ENCODE results near the gene RPP40.
A peak's percentile ranks its signal among the peaks of the same experiment; 100 is the strongest.
"Not testable (repeated sequence)": the region's sequence is repeated elsewhere in the genome, so short reads cannot be mapped to it uniquely, and the experiment has no call there.

Gene RPP40

GRCh38 chr6:5044866-5045265, 41.0 kb upstream of the RPP40 start:
- no peak overlapping the region for H3K4me3 ChIP-seq (ENCODE audit: control insufficient read depth, low read depth, low read length)
- TF ChIP-seq CTCF (IDR thresholded peaks at IDR 0.05; ENCODE audit: control insufficient read depth, insufficient read depth, low read depth, low read length, missing control alignments), result no peak
- DNase-seq (ENCODE audit: low read depth), result no peak

GRCh38 chr6:5042436-5042835, 38.6 kb upstream of the RPP40 start:
- no peak for TF ChIP-seq CTCF (IDR thresholded peaks at IDR 0.05; ENCODE audit: control insufficient read depth, insufficient read depth, low read depth, low read length, missing control alignments)
- DNase-seq (ENCODE audit: low read depth), result no peak

GRCh38 chr6:5041955-5042354, 38.1 kb upstream of the RPP40 start:
- no peak for DNase-seq (ENCODE audit: low read depth)
- H3K4me3 ChIP-seq (ENCODE audit: control insufficient read depth, low read depth, low read length), result no peak overlapping the region
- TF ChIP-seq CTCF (IDR thresholded peaks at IDR 0.05; ENCODE audit: control insufficient read depth, insufficient read depth, low read depth, low read length, missing control alignments), result no peak

More at GRCh38 chr6:5042436-5042835, 38.6 kb upstream of the RPP40 start:
- no peak overlapping the region for H3K4me3 ChIP-seq (ENCODE audit: control insufficient read depth, low read depth, low read length)

- H3K4me3 ChIP-seq (ENCODE audit: control insufficient read depth, low read depth, low read length), result no peak overlapping the region
- no peak for TF ChIP-seq CTCF (IDR thresholded peaks at IDR 0.05; ENCODE audit: control insufficient read depth, insufficient read depth, low read depth, low read length, missing control alignments)
- no peak for DNase-seq (ENCODE audit: low read depth)
Measured at GRCh38 chr6:5036269-5036668, 32.4 kb upstream of the RPP40 start.

GRCh38 chr6:5034736-5035135, 30.9 kb upstream of the RPP40 start:
- no peak for TF ChIP-seq CTCF (IDR thresholded peaks at IDR 0.05; ENCODE audit: control insufficient read depth, insufficient read depth, low read depth, low read length, missing control alignments)
- no peak overlapping the region for H3K4me3 ChIP-seq (ENCODE audit: control insufficient read depth, low read depth, low read length)
- no peak for DNase-seq (ENCODE audit: low read depth)

GRCh38 chr6:5034328-5034727, 30.5 kb upstream of the RPP40 start:
- DNase-seq (ENCODE audit: low read depth), result no peak
- no peak for TF ChIP-seq CTCF (IDR thresholded peaks at IDR 0.05; ENCODE audit: control insufficient read depth, insufficient read depth, low read depth, low read length, missing control alignments)

GRCh38 chr6:5033214-5033904, 29.5 kb upstream of the RPP40 start:
- not testable (repeated sequence) for DNase-seq (ENCODE audit: low read depth); H3K4me3 ChIP-seq (ENCODE audit: control insufficient read depth, low read depth, low read length)

More at GRCh38 chr6:5034328-5034727, 30.5 kb upstream of the RPP40 start:
- no peak overlapping the region for H3K4me3 ChIP-seq (ENCODE audit: control insufficient read depth, low read depth, low read length)

GRCh38 chr6:5032706-5033105, 28.9 kb upstream of the RPP40 start:
- H3K4me3 ChIP-seq (ENCODE audit: control insufficient read depth, low read depth, low read length), result peak overlapping the region; percentile 26
- DNase-seq (ENCODE audit: low read depth), result not testable (repeated sequence)

Data from AG09309 (cell line).